Endometrium (tissue), 2 donors: Measurements from ENCODE around the gene UBAP2L.
"Not testable (repeated sequence)": the region's sequence is repeated elsewhere in the genome, so short reads cannot be mapped to it uniquely, and the experiment has no call there.

ENCODE experiments used
- FAIRE-seq: peaks from 2 replicates; lab custom pipeline; 2012; peaks lifted over from hg19 to GRCh38; lab: Jason Lieb, UNC
- donor health status: control.
- donor health status: control.

Gene UBAP2L

DNA sequence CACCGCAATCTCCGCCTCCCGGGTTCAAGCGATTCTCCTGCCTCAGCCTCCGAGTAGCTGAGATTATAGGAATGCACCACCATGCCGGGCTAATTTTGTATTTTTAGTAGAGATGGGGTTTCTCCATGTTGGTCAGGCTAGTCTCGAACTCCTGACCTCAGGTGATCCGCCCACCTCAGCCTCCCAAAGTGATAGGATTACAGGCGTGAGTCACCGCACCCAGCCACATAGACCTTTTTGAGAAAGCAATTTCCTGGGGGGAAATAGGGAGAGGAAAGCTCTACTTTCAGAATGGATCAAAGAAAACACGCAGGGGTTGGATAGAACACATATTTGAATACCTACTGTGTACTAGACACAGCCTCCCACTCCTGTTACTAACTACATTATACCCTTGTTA is 15.0 kb upstream of the UBAP2L start:
- not testable (repeated sequence) for FAIRE-seq

DNA sequence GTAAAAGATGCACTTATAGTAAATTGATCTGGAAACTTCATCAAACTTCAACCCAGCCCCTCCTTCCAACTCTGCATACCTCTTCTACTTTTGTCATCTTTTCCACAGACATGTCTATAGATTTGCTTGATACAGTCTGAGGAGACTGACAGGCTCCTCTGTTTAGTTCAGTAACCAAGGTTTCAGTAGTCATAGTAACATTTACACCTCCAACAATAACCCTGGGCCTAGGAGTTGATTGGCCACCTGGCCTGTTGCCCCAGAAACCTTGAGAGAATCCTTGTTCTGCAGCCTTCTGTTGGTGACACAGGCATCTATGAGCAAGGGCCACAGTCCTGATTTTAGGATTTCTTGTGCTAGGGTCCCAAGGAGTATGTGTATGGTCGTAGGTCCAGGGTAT is 14.6 kb upstream of the UBAP2L start, which contains the start of gene CFAP141:
Gene CFAP141, minus strand, starts transcription at position 138 of the 400 bp plus-strand sequence. Its CDS starts 26 bp downstream, at position 112.
- FAIRE-seq: no peak

DNA sequence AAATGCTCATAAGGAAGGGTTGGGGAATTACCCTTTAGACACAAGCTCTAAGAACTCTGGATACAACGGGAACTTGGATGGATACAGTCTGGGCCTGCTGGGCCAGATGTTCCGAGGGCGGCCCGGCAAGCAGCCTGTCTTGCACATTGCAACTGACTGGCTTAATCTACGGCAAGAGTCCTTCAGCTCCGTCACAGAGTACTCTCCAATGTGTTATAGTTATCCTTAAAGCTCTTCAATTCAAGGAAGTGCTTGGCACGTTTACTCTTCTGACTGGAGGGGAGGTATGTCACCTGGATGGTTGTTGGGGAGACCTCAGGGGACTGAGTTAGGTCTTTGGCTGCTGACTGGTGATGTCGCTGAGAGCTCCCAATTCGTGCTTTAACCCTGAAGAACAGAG is 13.5 kb upstream of the UBAP2L start:
- no peak for FAIRE-seq

DNA sequence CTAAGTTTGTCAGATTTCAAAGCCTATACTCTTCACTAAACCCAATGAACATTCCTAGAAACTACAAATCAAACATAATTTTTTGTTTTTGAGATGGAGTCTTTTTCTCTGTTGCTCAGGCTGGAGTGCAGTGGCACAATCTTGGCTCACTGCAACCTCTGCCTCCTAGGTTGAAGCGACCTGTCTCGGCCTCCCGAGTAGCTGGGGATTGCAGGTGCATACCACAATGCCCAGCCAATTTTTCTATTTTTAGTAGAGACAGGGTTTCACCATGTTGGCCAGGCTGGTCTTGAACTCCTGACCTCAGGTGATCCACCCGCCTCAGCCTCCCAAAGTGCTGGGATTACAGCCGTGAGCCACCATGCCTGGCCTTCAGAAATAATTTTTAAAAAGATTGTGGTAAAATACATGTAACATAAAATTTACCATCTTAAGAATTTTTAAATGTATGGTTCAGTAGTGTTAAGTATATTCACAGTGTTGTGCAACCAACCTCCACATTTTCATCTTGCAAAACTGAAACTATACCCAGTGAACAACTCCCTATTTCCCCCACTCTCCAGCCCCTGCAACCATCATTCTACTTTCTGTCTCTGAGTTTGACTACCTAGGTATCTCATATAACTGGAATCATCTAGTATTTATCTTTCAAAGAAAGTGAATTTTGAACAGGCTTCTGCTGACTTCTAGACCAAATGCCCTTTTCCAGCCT is 11.9 kb upstream of the UBAP2L start:
- FAIRE-seq: no peak

DNA sequence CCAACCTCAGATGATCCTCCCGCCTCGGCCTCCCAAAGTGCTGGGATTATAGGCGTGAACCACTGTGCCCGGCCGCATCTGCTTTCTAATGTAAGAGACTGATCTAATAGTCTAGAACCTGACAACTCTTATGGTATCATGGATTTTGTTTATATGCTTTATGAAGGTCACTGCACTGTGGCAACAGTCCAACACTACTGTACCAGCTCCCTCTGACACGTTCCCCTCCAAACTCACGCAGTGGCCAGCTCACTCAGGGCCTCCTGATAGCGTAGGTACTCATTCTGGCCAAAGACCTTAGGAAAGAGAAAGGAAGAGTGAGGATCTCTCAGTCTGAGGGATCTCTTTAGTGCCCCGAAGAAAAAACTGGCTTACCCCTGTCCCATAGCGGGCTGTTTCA is 8.7 kb upstream of the UBAP2L start:
- no peak for FAIRE-seq

DNA sequence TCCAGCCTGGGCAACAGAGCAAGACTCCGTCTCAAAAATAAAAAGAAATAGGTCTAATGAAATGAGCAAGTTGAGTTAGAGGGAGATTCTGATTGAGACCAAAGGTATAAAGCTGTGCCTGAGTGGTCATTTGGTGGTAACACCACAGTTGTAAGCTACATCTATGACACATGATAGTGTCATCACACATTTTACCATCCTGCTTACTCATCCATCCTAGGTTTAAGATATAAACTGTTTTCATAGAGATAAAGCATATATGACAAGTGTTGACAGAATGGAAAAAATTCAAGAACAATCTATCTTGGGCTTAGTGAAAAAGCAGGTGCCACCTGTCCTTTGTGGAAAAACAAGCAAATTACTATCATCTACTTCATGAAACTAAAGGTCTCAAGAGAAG is 7.5 kb upstream of the UBAP2L start:
- FAIRE-seq: no peak

DNA sequence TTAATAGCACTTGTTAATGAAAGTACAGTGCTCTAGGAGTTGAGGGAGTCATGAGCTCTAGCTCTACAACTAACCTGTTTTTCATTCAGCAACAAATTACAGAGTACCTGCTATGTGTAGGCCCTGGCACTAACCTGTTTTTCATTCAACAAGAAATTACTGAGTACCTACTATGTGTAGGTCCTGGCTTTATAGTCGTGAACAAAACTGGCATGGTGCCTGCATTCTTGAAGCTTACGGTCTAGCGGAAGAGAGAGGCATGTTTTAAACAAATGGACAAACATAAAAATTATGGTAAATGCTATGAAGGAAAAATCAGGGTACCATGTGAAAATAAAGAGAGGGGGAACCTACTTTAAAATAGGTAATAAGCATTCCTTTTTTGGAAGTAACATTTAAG is 2.2 kb upstream of the UBAP2L start:
- FAIRE-seq: no peak

DNA sequence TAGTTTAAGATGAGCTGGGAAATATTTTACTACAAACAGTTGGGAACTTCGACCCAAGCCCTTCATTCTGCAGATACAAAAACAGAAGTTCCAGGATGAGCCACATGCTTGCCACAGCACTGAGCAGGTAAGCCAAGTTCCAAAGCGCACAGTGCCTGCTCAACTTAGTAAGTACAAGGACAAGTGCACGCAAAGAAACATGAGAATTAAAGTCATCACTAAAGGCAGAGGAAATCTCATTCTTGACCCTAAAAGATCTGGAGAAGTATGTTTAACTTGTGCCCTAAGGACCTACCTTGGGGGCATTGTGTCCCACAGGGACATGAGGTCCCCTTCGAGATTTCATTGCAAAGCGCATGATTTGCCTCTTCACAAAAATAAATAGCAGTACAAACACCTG is 1.2 kb upstream of the UBAP2L start:
- FAIRE-seq: no peak

DNA sequence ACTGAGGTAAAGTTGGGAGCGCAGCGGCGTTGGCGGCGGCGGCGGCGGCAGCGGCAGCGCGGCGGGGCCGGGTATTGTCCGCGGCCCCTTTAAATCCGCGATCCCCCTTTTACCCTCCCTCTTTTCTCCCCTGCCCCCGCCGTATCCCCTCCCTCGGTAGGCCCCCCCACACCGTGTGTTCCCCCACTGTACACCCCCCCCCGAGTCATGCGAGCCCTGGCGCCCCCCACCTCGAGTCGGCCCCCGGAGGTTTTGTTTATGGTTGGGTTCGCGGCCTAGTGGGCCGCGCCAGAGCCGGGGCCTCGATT is 169 bp downstream of the UBAP2L start:
- FAIRE-seq: no peak

DNA sequence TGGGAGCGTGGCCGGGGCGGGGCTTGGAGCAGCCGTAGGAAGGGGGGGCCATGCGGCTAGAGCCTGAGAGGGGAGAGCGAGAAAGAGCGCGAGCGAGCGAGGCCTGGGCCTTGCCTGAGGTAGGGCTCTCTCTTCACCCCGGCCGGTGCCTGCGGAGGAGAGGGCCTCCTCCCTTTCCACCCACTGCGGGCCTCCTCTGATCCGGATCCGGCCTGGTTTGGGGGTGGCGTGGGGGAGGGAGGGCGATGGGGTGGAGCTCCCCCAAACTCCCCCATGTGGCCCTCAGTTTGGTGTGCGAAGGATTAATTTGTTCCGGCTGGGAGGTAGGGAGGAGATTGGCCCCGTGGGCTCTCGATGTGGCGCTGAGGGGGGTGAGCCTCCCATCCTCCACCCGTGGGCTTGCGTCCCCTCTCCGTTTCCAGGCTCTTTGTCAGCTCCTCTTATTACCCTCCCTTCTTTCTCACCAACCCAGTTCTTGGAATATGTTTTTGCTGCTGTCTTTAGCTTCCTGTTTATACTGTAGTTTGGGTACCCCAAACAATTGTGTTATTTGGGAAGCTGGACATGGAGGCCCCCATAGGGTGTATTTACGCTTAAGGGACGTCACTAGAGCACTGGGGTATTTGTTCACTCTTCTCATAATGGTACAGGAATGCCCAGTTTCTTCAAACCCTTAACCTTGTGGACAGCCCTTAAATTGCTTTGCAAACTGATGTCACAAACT is 685 bp downstream of the UBAP2L start:
- FAIRE-seq: no peak

DNA sequence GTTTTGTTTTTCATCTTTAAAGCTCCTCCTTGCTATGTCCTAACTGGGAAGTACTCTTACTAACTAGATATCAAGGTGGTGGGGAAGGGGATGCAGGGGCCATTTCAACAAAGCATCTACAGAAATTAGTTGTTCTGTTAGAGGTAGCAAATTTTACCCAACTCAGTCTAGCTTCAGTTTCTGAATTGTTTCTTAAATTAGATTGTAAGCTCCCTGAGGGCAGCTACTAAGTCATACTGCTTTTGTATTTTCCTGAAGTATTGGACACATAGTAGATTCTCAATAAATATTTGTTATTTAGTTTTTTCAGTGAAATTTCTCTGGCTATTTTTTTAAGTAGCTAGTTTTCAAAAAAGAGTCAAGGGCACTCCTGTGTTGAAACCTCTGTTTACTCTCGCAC is 1.8 kb downstream of the UBAP2L start:
- no peak for FAIRE-seq

DNA sequence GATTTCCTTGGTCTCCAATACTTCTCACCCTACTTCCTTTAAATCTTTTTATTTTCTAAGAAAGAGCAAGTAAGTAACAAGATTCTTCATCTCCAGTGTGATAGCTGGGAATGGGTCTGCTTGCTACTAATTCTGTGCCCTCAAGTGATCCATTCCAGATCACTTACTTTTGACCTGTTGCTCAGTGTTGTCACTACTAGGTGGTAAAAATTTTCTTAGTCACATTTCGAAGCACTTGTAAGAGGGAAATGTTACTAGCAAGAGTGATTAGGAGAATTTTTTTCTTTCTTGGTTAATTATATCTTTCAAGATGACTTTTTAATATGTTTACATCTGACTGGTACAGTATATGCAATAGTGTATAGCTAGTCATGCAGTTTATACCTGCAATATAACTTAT is 2.2 kb downstream of the UBAP2L start:
- no peak for FAIRE-seq

DNA sequence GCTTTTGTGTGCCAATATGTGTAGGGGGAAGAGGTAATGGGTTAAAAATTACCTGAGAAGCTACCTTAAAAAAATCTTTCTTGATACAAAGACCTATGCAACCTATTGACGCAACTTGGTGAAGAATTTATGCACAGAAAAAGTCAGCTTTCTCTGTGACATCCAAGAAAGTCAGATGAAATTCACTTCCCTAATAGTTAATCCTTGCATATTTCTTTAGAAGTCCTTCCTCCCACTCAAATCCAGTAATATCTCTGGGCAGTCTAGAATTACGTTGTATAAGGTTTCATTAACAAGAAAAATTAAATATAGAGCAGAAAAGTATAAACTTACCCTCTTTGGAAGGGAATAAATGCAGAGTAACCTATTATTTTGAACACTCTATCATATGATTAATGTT is 2.9 kb downstream of the UBAP2L start:
- FAIRE-seq: no peak

DNA sequence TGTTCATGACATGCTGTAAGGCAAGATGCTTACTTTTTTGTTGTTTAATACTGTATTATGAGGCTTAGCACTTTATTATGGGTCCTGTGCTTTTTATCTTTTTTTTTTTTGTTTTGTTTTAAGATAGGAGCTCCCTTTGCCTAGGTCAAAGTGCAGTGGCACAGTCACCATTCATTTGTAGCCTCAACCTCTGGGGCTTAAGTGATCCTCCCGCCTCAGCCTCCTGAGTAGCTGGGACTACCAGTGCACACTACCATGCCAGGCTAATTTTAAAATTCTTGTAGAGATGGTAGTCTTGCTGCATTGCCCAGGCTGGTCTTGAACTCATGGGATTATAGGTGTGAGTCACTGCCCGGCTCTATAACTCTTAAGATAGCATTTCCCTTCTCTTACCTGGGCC is 4.6 kb downstream of the UBAP2L start:
- no peak for FAIRE-seq

DNA sequence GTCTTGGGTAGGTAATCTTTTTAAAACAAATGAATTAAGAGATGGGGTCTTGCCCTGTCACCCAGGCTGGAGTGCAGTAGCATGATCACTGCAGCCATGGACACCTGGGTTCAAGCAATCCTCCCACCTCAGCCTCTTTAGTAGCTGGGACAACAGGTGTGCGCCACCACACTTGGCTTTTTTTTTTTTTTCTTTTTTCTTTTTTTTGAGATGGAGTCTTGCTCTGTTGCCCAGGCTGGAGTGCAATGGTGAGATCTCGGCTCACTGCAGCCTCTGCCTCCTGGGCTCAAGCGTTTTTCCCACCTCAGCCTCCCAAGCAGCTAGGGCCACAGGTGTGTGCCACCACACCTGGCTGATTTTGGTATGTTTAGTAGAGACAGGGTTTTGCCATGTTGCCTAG is 10.4 kb downstream of the UBAP2L start:
- FAIRE-seq: not testable (repeated sequence)

DNA sequence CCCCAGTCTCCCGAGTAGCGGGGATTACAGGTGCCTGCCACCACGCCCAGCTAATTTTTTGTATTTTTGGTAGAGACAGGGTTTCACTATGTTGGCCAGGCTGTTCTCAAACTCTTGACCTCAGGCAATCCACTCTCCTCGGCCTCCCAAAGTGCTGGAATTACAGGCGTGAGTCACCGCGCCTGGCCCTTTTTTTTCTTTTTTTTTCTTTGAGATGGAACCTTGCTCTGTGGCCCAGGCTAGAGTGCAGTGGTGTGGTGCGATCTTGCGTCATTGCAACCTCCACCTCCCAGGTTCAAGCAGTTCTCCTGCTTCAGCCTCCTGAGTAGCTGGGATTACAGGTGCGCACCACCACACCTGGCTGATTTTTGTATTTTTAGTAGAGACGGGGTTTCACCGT is 12.4 kb downstream of the UBAP2L start:
- not testable (repeated sequence) for FAIRE-seq

DNA sequence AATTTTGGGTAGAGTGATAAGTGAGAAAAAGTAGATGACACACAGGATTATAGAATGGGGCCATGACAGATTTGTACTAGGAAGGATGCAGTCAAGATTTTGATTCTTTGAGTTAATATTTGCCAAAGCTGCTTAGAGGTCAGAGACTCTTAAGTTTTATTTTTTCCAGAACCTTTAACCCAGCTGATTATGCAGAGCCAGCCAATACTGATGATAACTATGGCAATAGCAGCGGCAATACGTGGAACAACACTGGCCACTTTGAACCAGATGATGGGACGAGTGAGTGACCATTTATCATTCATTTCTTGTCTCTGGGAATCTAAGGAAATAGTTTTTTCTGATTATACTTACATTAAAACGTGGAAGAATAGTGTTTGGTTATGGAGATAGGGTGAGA is 16.1 kb downstream of the UBAP2L start:
- no peak for FAIRE-seq

DNA sequence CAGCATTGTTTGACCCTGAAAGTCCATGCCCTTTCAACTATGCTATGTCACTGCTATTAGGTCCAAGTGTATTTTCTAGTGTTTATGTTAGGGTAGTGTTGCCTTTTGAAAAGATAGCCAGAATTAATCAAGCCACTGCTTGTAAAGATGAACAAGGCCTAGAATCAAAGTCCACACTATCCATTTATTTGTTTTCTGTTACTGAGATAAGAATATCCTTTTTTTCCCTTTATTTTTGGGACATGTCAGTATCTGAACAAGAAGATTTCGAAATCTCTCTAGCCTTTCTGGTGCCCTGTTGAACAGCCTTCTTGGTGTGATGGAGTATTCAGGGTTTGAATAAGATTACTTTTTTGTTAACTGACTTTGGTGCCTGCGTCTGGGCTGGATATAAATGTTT is 16.7 kb downstream of the UBAP2L start:
- FAIRE-seq: no peak

DNA sequence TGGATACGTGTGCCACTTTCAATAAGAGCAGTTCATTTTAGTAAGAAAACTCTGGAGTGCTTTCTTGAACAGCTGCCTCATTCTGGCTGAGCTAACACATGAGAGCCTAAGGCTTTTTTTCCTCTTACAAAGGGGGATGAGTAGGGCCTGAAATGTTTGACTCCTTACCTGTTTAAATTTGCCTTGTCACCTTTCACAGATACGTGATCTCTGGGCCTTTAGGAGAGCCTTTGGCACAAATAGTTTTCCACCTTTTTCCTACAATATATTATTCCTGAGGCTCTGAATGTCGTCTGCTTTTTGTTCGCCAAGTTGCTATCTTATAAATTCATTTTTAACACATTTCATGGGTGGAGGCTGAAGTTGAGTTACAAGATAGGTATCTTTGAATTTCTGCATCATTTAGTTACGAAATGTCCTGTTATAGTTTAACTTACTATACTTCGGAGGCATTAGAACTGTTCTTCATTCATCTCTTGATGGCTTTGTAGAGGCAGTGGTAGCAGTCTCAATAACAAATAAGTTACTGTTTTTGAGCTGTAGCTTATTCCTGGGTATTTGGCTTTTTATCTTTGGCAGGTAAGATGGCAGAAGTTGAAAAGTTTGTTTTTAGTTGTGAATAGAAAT is 17.2 kb downstream of the UBAP2L start:
- no peak for FAIRE-seq

DNA sequence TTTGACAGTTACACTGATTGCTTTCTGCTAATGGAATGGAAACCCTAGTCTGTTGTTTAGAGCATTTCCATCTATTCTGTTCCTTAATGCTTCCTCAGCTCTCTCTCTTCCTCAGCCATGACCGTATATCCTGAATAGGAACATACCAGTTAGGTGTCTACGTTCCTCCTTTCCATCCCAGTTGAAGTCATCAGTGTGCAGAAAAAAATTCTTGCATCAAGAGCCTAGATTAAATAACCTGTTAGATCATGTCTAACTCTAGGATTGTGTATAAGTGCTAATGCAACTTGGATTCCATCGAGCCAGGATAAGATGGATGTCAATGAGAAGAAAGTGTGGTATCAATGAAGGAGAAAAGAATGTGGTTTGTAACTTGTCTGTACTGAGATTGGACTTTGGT is 18.7 kb downstream of the UBAP2L start:
- no peak for FAIRE-seq

DNA sequence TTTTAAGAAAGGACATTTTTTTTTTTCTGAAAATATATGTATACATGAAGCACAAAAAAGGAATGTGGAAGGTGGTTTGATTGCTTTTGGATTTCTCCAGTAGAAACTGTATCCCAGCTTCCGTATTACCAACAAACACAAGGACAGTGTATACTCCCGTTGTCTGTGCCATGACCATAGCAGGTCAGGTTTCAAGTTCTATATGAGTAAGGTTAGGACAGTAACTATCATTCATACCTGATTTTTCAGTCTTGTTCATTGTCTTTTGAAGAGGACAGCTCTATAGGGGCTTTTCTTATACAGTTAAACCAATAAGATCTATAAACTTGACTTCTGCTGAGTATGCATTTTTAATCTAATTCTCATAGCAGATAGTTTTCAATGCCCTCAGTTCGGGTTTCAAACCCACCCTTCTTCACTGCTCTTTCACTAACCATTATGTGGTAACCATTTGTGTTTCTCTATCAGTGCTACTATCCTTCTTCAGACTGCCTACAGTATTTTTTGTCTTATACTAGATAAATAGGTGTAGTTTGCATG is 19.6 kb downstream of the UBAP2L start:
- FAIRE-seq: no peak

DNA sequence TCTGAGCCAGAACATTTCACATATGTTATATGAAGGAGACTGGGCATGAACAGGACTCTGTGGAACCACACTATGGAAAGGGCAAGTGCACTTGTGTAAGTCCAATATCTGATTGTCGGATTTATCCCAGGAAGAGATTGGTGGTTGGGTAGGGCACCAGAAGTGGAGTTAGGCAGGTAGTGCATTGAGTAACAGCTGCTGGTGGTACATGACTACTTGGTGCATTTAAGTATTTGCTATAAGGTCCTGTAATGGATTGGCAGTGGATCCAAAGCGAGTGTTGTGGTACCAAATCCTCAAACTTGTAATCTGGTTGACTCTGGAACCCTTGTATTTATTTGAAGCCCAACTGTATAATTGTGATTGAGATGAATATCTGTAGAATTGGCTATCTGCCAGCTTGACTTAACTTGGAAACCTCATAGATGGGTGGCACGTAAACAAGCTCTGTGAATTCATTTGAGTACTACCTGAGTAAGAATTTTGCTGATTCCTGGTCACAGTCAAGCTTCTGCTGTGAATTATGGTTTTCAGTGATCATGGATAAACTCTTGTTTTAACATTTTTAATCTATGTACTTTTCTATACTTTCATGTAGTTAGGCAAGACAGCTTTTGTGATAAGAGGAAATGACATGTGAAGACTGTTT is 21.1 kb downstream of the UBAP2L start:
- no peak for FAIRE-seq

DNA sequence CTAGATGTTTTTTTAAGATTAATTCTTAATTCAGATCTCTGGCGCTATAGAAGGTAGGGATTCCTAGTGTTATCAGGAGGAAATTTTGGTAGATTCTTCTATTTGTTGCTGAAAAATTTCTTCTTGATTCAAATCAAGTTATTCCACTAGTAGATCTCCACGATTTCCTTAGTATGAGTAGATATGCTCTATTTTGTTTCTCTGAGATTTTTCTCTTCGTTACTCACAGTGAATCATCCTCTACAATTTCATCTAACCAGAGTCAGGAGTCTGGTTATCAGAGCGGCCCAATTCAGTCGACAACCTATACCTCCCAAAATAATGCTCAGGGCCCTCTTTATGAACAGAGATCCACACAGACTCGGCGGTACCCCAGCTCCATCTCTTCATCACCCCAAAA is 32.9 kb downstream of the UBAP2L start:
- no peak for FAIRE-seq
